Hypothalamus (tissue), 51 donors: Measurements from ENCODE around the gene DDA1.

Experiments
- DNase-seq, 51 donors: peaks; one replicate each; lab custom pipeline; 2025; lab: John Stamatoyannopoulos, UW

Gene DDA1

GRCh38 chr19:17327654-17328516 lies 18.5 kb downstream of the DDA1 start:
- peak in 9 of 51 donors; percentile 14 to 41 (median 22) for DNase-seq

GRCh38 chr19:17328517-17329365 lies 19.4 kb downstream of the DDA1 start:
- no peak for DNase-seq

GRCh38 chr19:17329366-17330261 lies 20.3 kb downstream of the DDA1 start:
- no peak for DNase-seq

DNA sequence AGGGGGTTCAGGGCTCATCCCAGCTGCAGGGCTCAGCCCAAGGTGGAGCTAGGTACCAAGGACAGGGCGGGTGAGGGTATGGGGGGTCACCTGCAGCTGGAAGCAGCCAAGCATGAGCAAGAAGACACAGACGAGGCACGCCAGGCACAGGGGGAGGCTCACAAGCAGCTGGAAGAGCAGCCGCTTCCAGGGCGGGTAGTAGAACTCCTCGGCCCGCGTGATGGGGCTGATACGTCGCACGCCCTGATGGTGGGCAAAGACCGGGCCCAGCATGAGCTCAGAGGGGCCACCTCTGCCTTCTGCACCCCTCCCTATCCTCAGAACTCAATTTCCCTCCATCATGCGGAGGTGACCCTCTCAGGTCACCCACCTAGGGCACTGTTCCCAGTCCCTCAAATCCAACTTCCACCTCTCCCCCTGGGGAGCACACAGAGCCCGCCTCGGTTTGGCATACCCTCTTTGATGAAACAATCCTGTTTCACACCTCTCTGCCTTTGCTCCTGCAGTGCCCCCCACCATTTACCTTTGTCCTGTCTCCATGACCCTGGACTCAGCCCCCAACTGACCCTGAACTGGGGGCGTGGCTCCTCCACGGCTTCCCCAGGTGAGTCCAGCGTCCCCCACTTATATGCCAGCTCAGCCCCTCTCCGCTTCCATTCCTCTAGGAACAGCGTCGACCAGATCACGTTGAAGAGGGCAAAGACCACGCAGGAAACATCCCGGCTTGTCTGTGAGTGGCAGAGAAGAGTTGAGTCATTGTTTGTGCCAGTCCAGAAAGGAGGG lies 21.1 kb downstream of the DDA1 start:
- no peak for DNase-seq

DNA sequence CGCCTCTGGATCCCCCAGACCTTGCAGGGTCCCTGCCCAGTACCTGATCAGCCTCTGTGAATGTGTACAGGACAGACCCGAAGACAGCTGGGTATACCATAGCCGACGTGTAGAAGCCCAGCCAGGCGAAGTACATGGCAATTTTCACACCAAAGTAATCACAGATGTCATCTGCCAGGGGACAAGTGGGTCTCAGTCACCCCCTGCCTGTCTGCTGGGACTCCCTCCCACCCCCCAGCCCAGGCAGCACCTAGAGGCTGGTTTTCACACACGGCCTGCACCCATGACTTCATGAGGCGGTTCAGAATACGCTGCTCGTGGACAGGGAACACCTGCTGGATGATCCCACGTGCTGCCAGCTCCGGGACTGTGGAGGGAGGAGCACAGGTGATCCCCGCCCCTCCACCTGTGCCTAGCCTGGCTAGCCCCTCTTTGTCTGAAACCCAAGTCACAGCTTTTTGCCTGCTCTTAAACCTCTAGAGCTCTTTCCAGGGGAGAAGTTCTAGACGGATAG lies 21.7 kb downstream of the DDA1 start:
- DNase-seq = no peak

DNA sequence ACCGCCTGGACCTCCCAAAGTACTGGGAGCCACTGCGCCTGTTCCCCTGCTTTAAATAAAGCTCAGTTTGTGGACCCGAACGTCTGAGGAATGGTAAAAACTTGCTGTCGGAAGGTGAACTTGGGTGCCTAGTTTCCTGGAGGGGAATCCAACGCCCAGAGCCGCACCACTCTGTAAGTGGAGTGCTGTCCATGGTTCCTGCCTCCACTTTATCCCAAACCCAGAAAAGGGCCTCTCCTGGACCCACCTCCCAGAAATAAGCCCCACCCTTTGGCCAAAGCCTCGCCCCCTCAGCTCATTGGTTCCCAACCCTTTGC lies 23.0 kb downstream of the DDA1 start:
- no peak for DNase-seq

DNA sequence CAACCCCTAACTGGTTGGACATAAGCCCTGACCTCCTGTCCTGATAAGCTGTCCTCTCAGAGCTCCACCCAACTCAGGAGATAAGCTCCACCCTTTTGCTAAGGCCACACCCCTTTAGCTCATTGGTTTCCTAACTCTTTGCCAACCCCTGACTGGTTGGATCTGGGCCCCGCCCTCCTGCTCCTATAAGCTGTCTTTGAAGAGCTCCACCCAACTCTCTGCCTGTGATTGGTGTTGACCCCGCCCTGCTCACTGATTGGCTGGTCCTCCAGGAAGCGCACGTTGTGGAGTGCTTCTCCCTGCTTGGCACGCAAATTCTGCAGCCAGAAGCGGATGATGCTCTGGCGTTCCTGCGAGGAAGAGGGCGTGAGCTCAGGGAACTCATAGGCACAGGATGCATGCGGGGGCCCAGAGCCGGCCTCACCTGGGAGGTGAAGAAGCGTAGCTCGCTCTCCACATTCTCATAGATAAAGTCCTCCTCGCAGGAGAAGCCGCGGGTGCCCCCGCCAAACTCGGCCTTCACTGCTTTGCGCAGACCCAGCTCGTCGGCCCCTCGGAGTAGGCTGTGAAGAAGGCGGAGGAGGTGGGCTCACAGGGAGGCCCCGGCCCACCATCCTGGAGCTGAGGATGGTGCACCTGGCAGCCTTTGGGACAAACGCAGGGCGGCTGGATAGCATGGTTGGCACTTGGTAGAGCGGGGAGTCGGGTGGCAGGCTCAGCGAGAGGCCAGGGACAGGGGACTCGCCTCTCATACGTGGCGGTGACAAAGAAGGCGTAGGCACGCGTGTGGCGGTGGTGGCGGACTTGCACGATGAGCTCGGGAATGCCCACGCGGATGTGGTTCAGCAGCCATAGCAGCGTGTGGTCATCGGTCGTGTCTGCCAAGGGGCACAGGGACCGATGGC lies 23.6 kb downstream of the DDA1 start:
- DNase-seq = peak in 7 of 51 donors; percentile 10 to 44 (median 29)

GRCh38 chr19:17333611-17334413 lies 24.4 kb downstream of the DDA1 start:
- DNase-seq = peak in 5 of 51 donors; percentile 18 to 38 (median 34)

- DNase-seq = peak; percentile 54 to 99 (median 91)
Observed at GRCh38 chr19:17334414-17335409, 25.3 kb downstream of the DDA1 start, which contains the start of gene ANO8. Gene ANO8, minus strand, starts transcription at chr19:17334855. Its CDS starts 185 bp downstream, at chr19:17334670.

- no peak for DNase-seq
Observed at GRCh38 chr19:17335575-17335974, 26.2 kb downstream of the DDA1 start.

GRCh38 chr19:17336872-17337674 lies 27.7 kb downstream of the DDA1 start, which contains the start of gene GTPBP3:
Gene GTPBP3, plus strand, starts transcription at chr19:17337553. Its CDS starts 59 bp downstream, at chr19:17337612.
- peak; percentile 28 to 100 (median 91) for DNase-seq

DNA sequence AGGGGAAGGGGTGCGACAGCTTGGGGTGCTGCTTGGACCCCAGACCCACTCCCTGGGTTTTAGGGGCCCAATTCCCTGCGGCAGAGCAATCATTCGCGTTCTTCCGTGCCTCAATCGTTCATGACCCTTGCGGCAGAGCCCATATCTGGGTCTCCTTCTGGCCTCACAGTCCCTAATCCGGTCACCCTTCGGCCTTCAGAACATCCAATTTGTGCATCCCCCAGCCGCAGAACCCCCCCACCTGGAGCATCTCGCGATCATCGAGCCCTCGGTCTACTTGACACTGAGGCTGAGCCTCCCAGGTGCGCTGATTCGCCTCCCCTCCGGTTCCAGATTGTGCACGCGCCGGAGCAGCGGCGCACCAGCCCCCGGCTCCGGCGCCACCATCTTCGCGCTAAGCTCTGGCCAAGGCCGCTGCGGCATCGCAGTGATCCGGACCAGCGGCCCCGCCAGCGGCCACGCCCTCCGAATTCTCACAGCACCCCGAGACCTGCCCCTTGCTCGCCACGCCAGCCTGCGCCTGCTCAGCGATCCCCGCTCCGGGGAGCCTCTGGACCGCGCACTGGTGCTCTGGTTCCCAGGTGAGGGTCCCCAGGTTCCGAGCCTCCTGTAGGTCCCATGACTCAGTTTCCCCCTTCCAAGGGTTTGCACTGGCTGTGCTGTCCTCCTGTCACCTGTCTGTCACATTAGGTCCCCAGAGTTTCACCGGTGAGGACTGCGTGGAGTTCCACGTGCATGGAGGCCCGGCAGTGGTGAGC lies 28.5 kb downstream of the DDA1 start:
- no peak for DNase-seq

DNA sequence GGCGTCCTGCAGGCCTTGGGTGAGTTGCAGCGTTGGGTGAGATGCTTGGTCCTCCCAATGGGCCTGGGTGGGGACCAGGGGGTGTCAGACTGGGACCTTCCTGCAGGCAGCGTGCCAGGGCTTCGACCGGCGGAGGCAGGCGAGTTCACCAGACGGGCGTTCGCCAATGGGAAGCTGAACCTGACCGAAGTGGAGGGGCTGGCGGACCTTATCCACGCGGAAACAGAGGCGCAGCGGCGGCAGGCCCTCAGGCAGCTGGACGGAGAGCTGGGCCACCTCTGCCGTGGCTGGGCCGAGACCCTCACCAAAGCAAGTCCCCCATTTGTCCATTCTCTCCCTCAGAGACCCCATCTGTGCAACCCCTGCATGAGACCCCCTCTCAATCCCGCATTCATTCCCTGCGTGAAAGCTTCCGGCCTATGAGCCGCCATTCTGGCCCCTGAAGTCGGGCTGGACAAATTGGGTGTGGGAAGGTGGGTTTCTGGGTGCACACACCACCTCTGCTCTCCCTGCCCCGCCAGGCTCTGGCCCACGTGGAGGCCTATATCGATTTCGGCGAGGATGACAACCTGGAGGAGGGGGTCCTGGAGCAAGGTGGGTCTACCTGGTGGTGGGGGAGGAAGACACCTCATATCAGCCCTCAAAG lies 29.2 kb downstream of the DDA1 start:
- DNase-seq = no peak

- no peak for DNase-seq
Observed at GRCh38 chr19:17339088-17339741, 29.9 kb downstream of the DDA1 start.
